Body of pancreas (tissue), 4 donors: Measurements from ENCODE around the gene PES1. TPM values are rescaled to one million over a fixed set of nuclear protein-coding genes. Genes with fewer than 3 reads are reported as not detected.
"Not testable (repeated sequence)": the region's sequence is repeated elsewhere in the genome, so short reads cannot be mapped to it uniquely, and the experiment has no call there.

Source experiments
- ATAC-seq: fragments of 150-250 bp; one replicate; pipeline ENCODE4 v1.9.1; 2016
- DNase-seq, 4 donors: peaks; one replicate each; pipeline ENCODE4 v3.0.0-alpha.2; 2019
- H3K27ac ChIP-seq, 4 donors: fragments of 200-600 bp; sonication (generic); 1 replicate in 3 of 4; 2 replicates in 1 of 4; pipeline versions ENCODE4 v1.5.1 to v1.6.1; 2016 to 2019; ENCODE audit warnings: mild to moderate bottlenecking in 1 of 4, mixed read lengths in 1 of 4, moderate library complexity in 1 of 4
- H3K27me3 ChIP-seq, 2 donors: fragments of 200-600 bp; sonication (generic); one replicate each; pipeline ENCODE4 v1.6.0; 2016; ENCODE audit warnings: mild to moderate bottlenecking in 1 of 2
- H3K36me3 ChIP-seq, 2 donors: fragments of 200-600 bp; sonication (generic); replicated peaks in 1 of 2; 2 replicates each; pipeline ENCODE4 v1.5.1; 2016; ENCODE audit warnings: low read depth in 2 of 2; ENCODE audit not compliant: insufficient read depth in 1 of 2
- H3K4me1 ChIP-seq: fragments of 200-600 bp; sonication (generic); one replicate; pipeline ENCODE4 v1.6.0; 2016
- H3K4me3 ChIP-seq, 2 donors: fragments of 200-600 bp; sonication (generic); 1 replicate in 1 of 2; 2 replicates in 1 of 2; pipeline ENCODE4 v1.5.1; 2016 to 2019
- H3K9me3 ChIP-seq, 3 donors: fragments of 200-600 bp; sonication (generic); 1 replicate in 2 of 3; 2 replicates in 1 of 3; pipeline ENCODE4 v1.5.1; 2016
- POLR2A ChIP-seq, 3 donors: fragments of 450-650 bp; IDR thresholded peaks; one replicate each; pipeline ENCODE4 v1.6.1; 2016; ENCODE audit warnings: antibody characterized with exemption in 3 of 3, mild to moderate bottlenecking in 2 of 3
- WGBS, 2 donors: methylation state at CpG; one replicate each; pipeline ENCODE4 v1.1.5; 2017; 5-methylcytosine and 5-hydroxymethylcytosine counted together
- intact Hi-C: fragments of 100-400 bp; cut with DNase I; formaldehyde crosslinking; loops from one replicate; pipeline ENCODE4 v1.15.1; 2023
- total RNA-seq, 2 donors: library from RNA; depleted of rRNA; stranded (reverse); fragments of >200 nt; gene quantifications; one replicate each; pipeline ENCODE4 v1.1.0, GENCODE V29; 2016
- TF ChIP-seq, protein P1 (sequence below), 7 experiments: fragments of 450-650 bp in 4 of 7; fragments of 200-600 bp in 3 of 7; sonication (generic) in 3 of 7; IDR thresholded peaks; one replicate each; pipeline ENCODE4 v1.5.1; 2016 to 2019; ENCODE audit warnings: antibody characterized with exemption in 7 of 7

Gene PES1
- total RNA-seq, 2 donors from 2014 or later: 45.5 to 50.1 TPM

DNA sequence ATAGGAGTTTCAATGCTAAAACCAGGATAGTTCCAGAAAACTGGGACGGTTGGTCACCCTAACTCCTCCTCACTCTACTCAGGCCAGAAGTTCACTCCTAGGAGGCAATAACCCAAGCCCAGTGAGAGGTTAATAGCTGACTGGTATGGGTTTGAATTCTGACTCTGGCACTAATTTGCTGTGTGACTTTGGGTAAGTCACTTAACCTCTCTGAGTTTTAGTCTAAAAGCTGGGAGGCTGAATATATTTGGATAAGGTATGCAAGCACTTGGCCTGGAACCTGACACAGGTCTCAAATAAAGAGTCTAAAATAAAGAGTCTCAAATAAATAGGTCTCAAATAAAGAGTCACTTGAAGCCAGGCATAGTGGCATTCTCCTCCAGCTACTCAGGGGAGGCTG, 39.0 kb downstream of the PES1 start:
- intact Hi-C loops: no loop called here
- no peaks in the 10 kb centered on the region for H3K27me3 ChIP-seq
- H3K36me3 ChIP-seq: no peaks in the 10 kb centered on the region
- DNase-seq (no peak), ATAC-seq (no peak)
- no peaks in the 10 kb centered on the region for H3K4me1 ChIP-seq
- no peak overlapping the region for H3K27ac ChIP-seq
- H3K9me3 ChIP-seq: no peaks in the 10 kb centered on the region
- TF ChIP-seq, protein P1, sequence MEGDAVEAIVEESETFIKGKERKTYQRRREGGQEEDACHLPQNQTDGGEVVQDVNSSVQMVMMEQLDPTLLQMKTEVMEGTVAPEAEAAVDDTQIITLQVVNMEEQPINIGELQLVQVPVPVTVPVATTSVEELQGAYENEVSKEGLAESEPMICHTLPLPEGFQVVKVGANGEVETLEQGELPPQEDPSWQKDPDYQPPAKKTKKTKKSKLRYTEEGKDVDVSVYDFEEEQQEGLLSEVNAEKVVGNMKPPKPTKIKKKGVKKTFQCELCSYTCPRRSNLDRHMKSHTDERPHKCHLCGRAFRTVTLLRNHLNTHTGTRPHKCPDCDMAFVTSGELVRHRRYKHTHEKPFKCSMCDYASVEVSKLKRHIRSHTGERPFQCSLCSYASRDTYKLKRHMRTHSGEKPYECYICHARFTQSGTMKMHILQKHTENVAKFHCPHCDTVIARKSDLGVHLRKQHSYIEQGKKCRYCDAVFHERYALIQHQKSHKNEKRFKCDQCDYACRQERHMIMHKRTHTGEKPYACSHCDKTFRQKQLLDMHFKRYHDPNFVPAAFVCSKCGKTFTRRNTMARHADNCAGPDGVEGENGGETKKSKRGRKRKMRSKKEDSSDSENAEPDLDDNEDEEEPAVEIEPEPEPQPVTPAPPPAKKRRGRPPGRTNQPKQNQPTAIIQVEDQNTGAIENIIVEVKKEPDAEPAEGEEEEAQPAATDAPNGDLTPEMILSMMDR (IDR thresholded peaks at IDR 0.05): no peak
- TF ChIP-seq POLR2A (IDR thresholded peaks at IDR 0.05): no peak
- WGBS, 2 donors: 0 to 87% methylated on average over 1 of the region's 1 CpG
- no peak overlapping the region for H3K4me3 ChIP-seq

GRCh38 chr22:30551813-30552212, 39.9 kb downstream of the PES1 start:
- ATAC-seq, DNase-seq, H3K36me3 ChIP-seq, H3K9me3 ChIP-seq, H3K4me1 ChIP-seq, intact Hi-C loops, H3K27me3 ChIP-seq, H3K4me3 ChIP-seq, H3K27ac ChIP-seq: not testable (repeated sequence)
- 90 to 94% methylated on average over 3 of the region's 3 CpGs for WGBS, 2 donors

DNA sequence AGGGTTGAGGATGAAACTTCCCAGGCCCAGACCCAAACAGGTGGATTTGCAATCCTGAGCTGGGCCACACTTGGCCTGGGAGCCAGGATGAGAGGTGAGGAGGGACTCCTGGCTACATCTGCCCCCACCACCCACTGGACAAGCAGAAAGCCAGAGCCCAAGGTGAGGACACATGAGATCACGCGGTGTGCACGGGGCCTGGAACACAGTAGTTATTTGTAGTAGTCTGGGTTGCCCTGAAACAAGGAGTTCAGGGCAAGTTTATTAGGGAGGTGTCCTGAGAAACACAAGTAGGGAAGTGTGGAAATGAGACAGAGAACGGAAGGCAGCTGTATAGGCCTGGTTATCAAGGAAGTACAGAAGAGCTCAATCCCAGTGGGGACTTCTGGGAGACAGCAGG, 44.5 kb downstream of the PES1 start:
- no peak overlapping the region for H3K27ac ChIP-seq
- DNase-seq: no peak
- no peaks in the 10 kb centered on the region for H3K36me3 ChIP-seq
- no peaks in the 10 kb centered on the region for H3K9me3 ChIP-seq
- TF ChIP-seq, protein P1 (IDR thresholded peaks at IDR 0.05): no peak
- TF ChIP-seq POLR2A (IDR thresholded peaks at IDR 0.05): no peak
- H3K4me1 ChIP-seq: peaks cover 7% of the 10 kb centered on the region
- ATAC-seq: no peak
- 87 to 88% methylated on average over 4 of the region's 4 CpGs for WGBS, 2 donors
- intact Hi-C loops: no loop called here
- H3K27me3 ChIP-seq: no peaks in the 10 kb centered on the region
- H3K4me3 ChIP-seq: no peak overlapping the region

DNA sequence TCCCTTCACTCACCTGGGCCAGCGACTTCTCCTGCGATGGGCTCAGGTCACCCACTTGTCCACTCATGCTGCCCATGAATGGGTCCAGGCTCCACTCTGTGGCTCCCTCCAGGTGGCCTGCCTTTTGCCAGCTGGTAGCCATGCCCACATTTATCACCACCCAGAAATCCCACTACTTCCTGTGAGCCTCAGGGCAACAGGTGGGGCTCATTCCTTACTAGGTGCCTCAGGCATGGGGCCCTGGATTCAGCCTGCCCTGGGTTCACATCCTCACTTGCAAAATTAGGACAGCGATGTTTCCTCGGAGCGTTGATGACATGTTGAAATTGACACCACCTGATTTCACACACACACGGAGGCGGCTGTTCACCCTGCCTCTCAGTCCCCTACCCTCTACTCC, 45.1 kb downstream of the PES1 start, which contains the start of gene SEC14L6:
SEC14L6 (minus strand) TSS at position 126 of the 400 bp plus-strand sequence; CDS start at position 67, 59 bp downstream.
- no peaks in the 10 kb centered on the region for H3K36me3 ChIP-seq
- no peak within 1 kb of the TSS for H3K4me3 ChIP-seq
- no peaks in the 10 kb centered on the region for H3K27me3 ChIP-seq
- WGBS, 2 donors: 89 to 94% methylated on average over 7 of the region's 7 CpGs
- no peak for DNase-seq
- ATAC-seq: no peak
- no peaks in the 10 kb centered on the region for H3K9me3 ChIP-seq
- TF ChIP-seq, protein P1 (IDR thresholded peaks at IDR 0.05): no peak
- TF ChIP-seq POLR2A (IDR thresholded peaks at IDR 0.05): no peak
- H3K4me1 ChIP-seq: peaks cover 11% of the 10 kb centered on the region
- intact Hi-C loops: no loop called here
- no peak within 1 kb of the TSS for H3K27ac ChIP-seq

- Histone ChIP-seq H3K4me1 (peaks cover 16% of the 10 kb centered on the region), H3K27me3 (no peaks in the 10 kb centered on the region), H3K27ac (no peak overlapping the region), H3K4me3 (no peak overlapping the region), H3K9me3 (no peaks in the 10 kb centered on the region), H3K36me3 (no peaks in the 10 kb centered on the region)
- TF ChIP-seq POLR2A (IDR thresholded peaks at IDR 0.05): no peak
- TF ChIP-seq, protein P1 (IDR thresholded peaks at IDR 0.05): no peak
- 83% methylated on average over 12 of the region's 12 CpGs; no CpG with 5 or more reads in 1 of the 2 donors for WGBS, 2 donors
- ATAC-seq: no peak
- DNase-seq: no peak
- intact Hi-C loops: no loop called here
These were observed 48.9 kb downstream of the PES1 start for GRCh38 chr22:30542811-30543188.
